ENCODE results near the gene L3MBTL4.

The L3MBTL4 gene

DNA sequence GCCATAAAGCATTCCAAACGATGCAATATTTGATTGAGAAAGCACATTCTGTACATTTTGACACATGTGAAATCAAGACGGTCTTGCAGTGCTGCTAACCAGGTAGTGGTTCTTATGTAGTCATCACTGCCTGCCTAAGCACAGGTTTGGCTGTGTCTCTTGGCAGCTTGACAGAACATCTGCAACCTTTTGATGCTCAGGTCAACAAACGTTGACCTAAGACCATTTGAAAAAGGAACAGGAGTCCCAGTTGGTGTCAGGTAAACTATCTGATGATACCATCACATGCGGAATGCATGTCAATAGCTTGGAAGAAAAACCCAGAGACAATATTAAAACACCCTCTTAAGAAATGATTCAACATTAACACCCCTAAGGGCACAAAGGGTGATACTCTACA is 80.7 kb downstream of the L3MBTL4 start:
- no peak overlapping the region for H3K4me3 ChIP-seq (replicated peaks; ENCODE audit: low read depth, low read length)
- TF ChIP-seq, protein P1, sequence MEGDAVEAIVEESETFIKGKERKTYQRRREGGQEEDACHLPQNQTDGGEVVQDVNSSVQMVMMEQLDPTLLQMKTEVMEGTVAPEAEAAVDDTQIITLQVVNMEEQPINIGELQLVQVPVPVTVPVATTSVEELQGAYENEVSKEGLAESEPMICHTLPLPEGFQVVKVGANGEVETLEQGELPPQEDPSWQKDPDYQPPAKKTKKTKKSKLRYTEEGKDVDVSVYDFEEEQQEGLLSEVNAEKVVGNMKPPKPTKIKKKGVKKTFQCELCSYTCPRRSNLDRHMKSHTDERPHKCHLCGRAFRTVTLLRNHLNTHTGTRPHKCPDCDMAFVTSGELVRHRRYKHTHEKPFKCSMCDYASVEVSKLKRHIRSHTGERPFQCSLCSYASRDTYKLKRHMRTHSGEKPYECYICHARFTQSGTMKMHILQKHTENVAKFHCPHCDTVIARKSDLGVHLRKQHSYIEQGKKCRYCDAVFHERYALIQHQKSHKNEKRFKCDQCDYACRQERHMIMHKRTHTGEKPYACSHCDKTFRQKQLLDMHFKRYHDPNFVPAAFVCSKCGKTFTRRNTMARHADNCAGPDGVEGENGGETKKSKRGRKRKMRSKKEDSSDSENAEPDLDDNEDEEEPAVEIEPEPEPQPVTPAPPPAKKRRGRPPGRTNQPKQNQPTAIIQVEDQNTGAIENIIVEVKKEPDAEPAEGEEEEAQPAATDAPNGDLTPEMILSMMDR (IDR thresholded peaks at IDR 0.05; ENCODE audit: low read depth, low read length, missing control alignments), result no peak
- DNase-seq (ENCODE audit: extremely low read depth, low read depth), result no peak

DNA sequence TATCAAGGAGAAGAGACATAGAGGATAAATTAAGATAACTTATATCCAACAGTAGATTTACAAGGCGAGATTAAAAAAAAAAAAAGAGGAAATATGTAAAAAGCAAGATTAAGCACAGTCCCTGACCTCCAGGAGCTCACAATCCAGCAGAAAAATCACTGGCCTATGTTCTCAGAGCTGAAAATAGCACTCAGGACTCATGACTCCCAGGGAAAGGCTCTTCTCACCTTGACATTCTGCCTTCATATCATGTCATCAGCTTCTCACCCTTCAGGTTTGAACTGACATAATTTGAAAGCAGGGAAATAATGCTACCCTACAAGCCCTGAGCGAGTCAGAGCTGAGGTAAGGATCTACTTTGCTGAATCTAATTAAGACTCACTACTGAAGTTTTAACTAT is 82.8 kb downstream of the L3MBTL4 start:
- no peak overlapping the region for H3K4me3 ChIP-seq (replicated peaks; ENCODE audit: low read depth, low read length)
- DNase-seq (ENCODE audit: extremely low read depth, low read depth), result no peak
- TF ChIP-seq, protein P1 (IDR thresholded peaks at IDR 0.05; ENCODE audit: low read depth, low read length, missing control alignments), result no peak

DNA sequence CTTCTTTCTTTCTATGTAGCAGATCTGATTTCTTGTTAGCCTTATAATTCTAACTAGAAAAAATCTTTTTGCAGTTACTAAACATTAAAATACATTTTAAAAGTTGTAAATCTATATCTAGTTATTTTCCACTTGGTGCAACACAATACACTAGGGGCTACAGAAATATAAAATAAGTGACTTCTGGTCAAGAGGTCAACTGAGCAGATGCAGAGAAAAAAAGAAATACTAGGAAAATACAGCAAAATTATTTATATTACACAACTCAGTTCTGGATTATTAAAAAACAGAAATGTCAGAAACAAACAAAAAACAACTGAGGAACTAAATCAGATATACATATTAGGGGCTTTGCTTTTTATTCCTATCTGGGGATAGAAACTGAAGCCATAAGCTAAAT is 83.9 kb downstream of the L3MBTL4 start:
- no peak overlapping the region for H3K4me3 ChIP-seq (replicated peaks; ENCODE audit: low read depth, low read length)
- DNase-seq (ENCODE audit: extremely low read depth, low read depth), result no peak
- TF ChIP-seq, protein P1 (IDR thresholded peaks at IDR 0.05; ENCODE audit: low read depth, low read length, missing control alignments), result no peak

- DNase-seq (ENCODE audit: extremely low read depth, low read depth), result no peak
- TF ChIP-seq, protein P1 (IDR thresholded peaks at IDR 0.05; ENCODE audit: low read depth, low read length, missing control alignments), result no peak
- no peak overlapping the region for H3K4me3 ChIP-seq (replicated peaks; ENCODE audit: low read depth, low read length)
These were observed 86.1 kb downstream of the L3MBTL4 start for GRCh38 chr18:6328621-6329010.

DNA sequence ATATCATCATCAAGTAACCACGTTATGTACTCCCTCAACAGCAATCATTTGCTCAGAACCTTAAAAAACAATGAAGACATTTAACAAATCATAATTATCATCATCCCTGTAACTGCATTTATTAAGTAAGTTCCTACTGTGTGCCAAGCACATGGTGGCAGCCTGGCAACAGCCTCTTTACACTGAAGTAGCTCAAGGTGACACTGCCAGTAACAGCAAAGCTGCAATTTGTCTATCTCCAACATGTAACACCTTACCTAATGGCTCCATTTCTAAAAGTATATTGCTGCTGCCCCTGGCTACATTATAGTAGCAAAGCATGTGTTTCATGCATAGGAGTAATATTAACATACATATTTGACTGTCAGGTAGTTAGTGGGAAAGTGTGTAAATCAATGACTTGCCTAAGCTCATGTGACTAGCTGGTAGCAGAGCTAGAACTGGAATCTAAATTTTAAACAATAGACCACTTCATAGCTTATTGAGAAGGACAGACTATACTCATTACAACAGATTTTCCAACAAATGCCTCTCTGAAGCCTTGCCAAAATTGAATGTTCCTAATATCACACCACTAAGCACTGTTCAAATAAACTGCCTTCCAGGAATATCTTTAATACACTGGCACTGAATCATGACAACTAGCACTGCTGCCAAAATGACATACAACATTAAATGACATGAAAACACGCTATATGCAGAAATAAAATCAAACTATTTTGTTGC is 86.7 kb downstream of the L3MBTL4 start:
- no peak for DNase-seq (ENCODE audit: extremely low read depth, low read depth)
- TF ChIP-seq, protein P1 (IDR thresholded peaks at IDR 0.05; ENCODE audit: low read depth, low read length, missing control alignments), result no peak
- no peak overlapping the region for H3K4me3 ChIP-seq (replicated peaks; ENCODE audit: low read depth, low read length)

DNA sequence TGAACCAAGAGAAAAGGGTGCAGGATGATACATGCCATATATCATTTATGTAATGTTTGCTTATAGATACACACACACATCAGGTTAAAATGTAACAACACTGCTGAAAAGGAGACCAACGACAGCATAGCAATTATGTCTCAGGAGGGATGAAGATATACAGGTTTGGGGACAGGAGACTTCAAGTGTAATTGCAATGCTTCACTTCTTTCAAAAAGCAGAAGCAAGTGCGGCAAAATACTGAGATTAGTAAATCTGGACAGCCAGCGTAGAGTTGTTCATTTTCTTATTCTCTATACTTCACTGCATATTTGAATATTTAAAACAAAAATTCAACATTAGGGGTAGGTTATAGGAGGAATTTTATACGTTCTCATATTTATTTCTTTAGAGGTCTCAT is 87.2 kb downstream of the L3MBTL4 start:
- DNase-seq (ENCODE audit: extremely low read depth, low read depth), result no peak
- H3K4me3 ChIP-seq (replicated peaks; ENCODE audit: low read depth, low read length), result no peak overlapping the region
- TF ChIP-seq, protein P1 (IDR thresholded peaks at IDR 0.05; ENCODE audit: low read depth, low read length, missing control alignments), result no peak

DNA sequence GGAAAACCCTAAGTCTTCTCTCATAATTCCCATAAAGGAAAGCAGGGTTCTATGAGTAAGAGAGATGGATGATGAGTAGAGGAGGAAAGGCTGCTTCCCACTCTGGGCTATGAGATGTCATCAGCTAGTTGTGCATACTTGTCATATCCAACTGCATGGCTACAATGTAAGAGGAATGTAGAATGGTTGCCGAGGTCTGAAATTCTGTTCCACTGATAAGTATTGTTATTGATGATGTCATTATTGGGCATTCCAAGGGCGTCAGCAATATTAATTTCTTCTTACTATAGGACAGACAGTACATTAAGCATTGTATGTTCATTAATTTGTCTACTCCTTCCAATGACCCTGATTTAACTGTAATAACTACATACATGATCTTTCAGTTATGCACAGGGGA is 88.1 kb downstream of the L3MBTL4 start:
- no peak for DNase-seq (ENCODE audit: extremely low read depth, low read depth)
- H3K4me3 ChIP-seq (replicated peaks; ENCODE audit: low read depth, low read length), result no peak overlapping the region
- TF ChIP-seq, protein P1 (IDR thresholded peaks at IDR 0.05; ENCODE audit: low read depth, low read length, missing control alignments), result no peak
